Esophagus (tissue), 2 donors: ENCODE results near the gene SIGLEC11. TPM values are rescaled to one million over a fixed set of nuclear protein-coding genes. Genes with fewer than 3 reads are reported as not detected.
"Not testable (repeated sequence)": the region's sequence is repeated elsewhere in the genome, so short reads cannot be mapped to it uniquely, and the experiment has no call there.

ENCODE experiments used
- H3K27ac ChIP-seq, 2 donors: one replicate each; pipeline ENCODE4 v1.5.1; 2013; ENCODE audit warnings: low read depth in 2 of 2, mild to moderate bottlenecking in 2 of 2, inconsistent platforms in 1 of 2, low read length in 1 of 2, moderate library complexity in 1 of 2
- H3K27me3 ChIP-seq, 2 donors: one replicate each; pipeline ENCODE4 v1.6.1; 2013; ENCODE audit warnings: low read length in 2 of 2, control low read depth in 1 of 2, mild to moderate bottlenecking in 1 of 2; ENCODE audit not compliant: insufficient read depth in 2 of 2, control insufficient read depth in 1 of 2
- H3K36me3 ChIP-seq, 2 donors: one replicate each; pipeline ENCODE4 v1.6.1; 2013; ENCODE audit warnings: low read length in 1 of 2; ENCODE audit not compliant: control insufficient read depth in 2 of 2, insufficient read depth in 2 of 2
- H3K4me1 ChIP-seq, 2 donors: one replicate each; pipeline ENCODE4 v1.6.1; 2013; ENCODE audit warnings: low read length in 1 of 2; ENCODE audit not compliant: control insufficient read depth in 2 of 2, insufficient read depth in 2 of 2
- H3K4me3 ChIP-seq, 2 donors: one replicate each; pipeline ENCODE4 v1.5.1; 2013; ENCODE audit warnings: low read length in 2 of 2, mild to moderate bottlenecking in 2 of 2, low read depth in 1 of 2, moderate library complexity in 1 of 2
- H3K9me3 ChIP-seq, 2 donors: one replicate each; pipeline ENCODE4 v1.6.1; 2013; ENCODE audit warnings: mild to moderate bottlenecking in 2 of 2, low read depth in 1 of 2, low read length in 1 of 2, moderate library complexity in 1 of 2; ENCODE audit not compliant: control insufficient read depth in 2 of 2, insufficient read depth in 1 of 2
- WGBS, 2 donors: extraction: QIAGEN DNeasy Blood & Tissue Kit; methylation state at CpG; one replicate each; pipeline ENCODE4 v1.1.7; 2013; 5-methylcytosine and 5-hydroxymethylcytosine counted together
- polyA plus RNA-seq, 2 donors: library from polyadenylated mRNA; stranded (reverse); fragments of 200-250 nt; gene quantifications; one replicate each; pipeline ENCODE4 v1.2.3, GENCODE V29; 2013
- donor health status: healthy with polysubstance abuse.
- donor health status: Bipolar disorder and iron deficiency.

SIGLEC11 gene
- polyA plus RNA-seq = under 1 TPM; 0.11 to 0.16 TPM

- 71 to 73% methylated on average over 5 of the region's 10 CpGs for WGBS, 2 donors
- H3K27ac ChIP-seq, H3K4me3 ChIP-seq, H3K4me1 ChIP-seq, H3K27me3 ChIP-seq, H3K36me3 ChIP-seq, H3K9me3 ChIP-seq: not testable (repeated sequence)
Measured at GRCh38 chr19:49960980-49961379, at the start of gene SIGLEC11. Gene SIGLEC11, minus strand, starts transcription at chr19:49961172. Its CDS starts 91 bp downstream, at chr19:49961081.

- Histone ChIP-seq H3K36me3 (peaks cover 11 to 34% of the 10 kb centered on the region in 2 donors), H3K27ac (no peak overlapping the region), H3K9me3 (no peaks in the 10 kb centered on the region), H3K4me3 (no peak overlapping the region), H3K27me3 (no peaks in the 10 kb centered on the region), H3K4me1 (peaks cover 0 to 3% of the 10 kb centered on the region in 2 donors)
- 65 to 66% methylated on average over 10 of the region's 10 CpGs for WGBS, 2 donors
Measured at GRCh38 chr19:50008532-50008931, 47.6 kb upstream of the SIGLEC11 start.

- H3K9me3 ChIP-seq = no peaks in the 10 kb centered on the region
- H3K36me3 ChIP-seq = peaks cover 11 to 39% of the 10 kb centered on the region in 2 donors
- peaks cover 0 to 3% of the 10 kb centered on the region in 2 donors for H3K4me1 ChIP-seq
- H3K27me3 ChIP-seq = no peaks in the 10 kb centered on the region
- no peak overlapping the region for H3K27ac ChIP-seq
- 96 to 98% methylated on average over 2 of the region's 2 CpGs for WGBS, 2 donors
- H3K4me3 ChIP-seq = no peak overlapping the region
Measured at GRCh38 chr19:50007947-50008346, 47.0 kb upstream of the SIGLEC11 start.

GRCh38 chr19:50007170-50007569 is 46.2 kb upstream of the SIGLEC11 start:
- WGBS, 2 donors = 92 to 95% methylated on average over 10 of the region's 10 CpGs
- Histone ChIP-seq H3K4me3 (no peak overlapping the region), H3K9me3 (no peaks in the 10 kb centered on the region), H3K36me3 (peaks cover 17 to 41% of the 10 kb centered on the region in 2 donors), H3K27me3 (no peaks in the 10 kb centered on the region), H3K27ac (no peak overlapping the region), H3K4me1 (peaks cover 0 to 3% of the 10 kb centered on the region in 2 donors)

GRCh38 chr19:50005428-50005827 is 44.5 kb upstream of the SIGLEC11 start:
- peaks cover 0 to 3% of the 10 kb centered on the region in 2 donors for H3K4me1 ChIP-seq
- no peak overlapping the region for H3K27ac ChIP-seq
- 91 to 93% methylated on average over 12 of the region's 12 CpGs for WGBS, 2 donors
- H3K27me3 ChIP-seq = no peaks in the 10 kb centered on the region
- no peak overlapping the region for H3K4me3 ChIP-seq
- H3K9me3 ChIP-seq = no peaks in the 10 kb centered on the region
- peaks cover 28 to 53% of the 10 kb centered on the region in 2 donors for H3K36me3 ChIP-seq

GRCh38 chr19:50003810-50004419 is 42.9 kb upstream of the SIGLEC11 start:
- Histone ChIP-seq H3K4me3 (no peak overlapping the region), H3K36me3 (peaks cover 32 to 66% of the 10 kb centered on the region in 2 donors), H3K27ac (peak overlapping the region; percentile 31 to 47), H3K9me3 (no peaks in the 10 kb centered on the region), H3K4me1 (peaks cover 0 to 3% of the 10 kb centered on the region in 2 donors), H3K27me3 (no peaks in the 10 kb centered on the region)
- 65 to 69% methylated on average over 11 of the region's 11 CpGs for WGBS, 2 donors

- Histone ChIP-seq H3K27me3 (no peaks in the 10 kb centered on the region), H3K27ac (peak overlapping the region in 1 of 2 donors; percentile 31), H3K4me3 (no peak overlapping the region), H3K9me3 (no peaks in the 10 kb centered on the region), H3K36me3 (peaks cover 32 to 61% of the 10 kb centered on the region in 2 donors), H3K4me1 (peaks cover 0 to 3% of the 10 kb centered on the region in 2 donors)
- WGBS, 2 donors = 85 to 91% methylated on average over 17 of the region's 17 CpGs
Measured at GRCh38 chr19:50003254-50003788, 42.3 kb upstream of the SIGLEC11 start.

- H3K4me3 ChIP-seq = no peak overlapping the region
- peaks cover 32 to 61% of the 10 kb centered on the region in 2 donors for H3K36me3 ChIP-seq
- peaks cover 0 to 3% of the 10 kb centered on the region in 2 donors for H3K4me1 ChIP-seq
- H3K27me3 ChIP-seq = no peaks in the 10 kb centered on the region
- 79 to 86% methylated on average over 6 of the region's 6 CpGs for WGBS, 2 donors
- H3K27ac ChIP-seq = no peak overlapping the region
- no peaks in the 10 kb centered on the region for H3K9me3 ChIP-seq
Measured at GRCh38 chr19:50002386-50002960, 41.5 kb upstream of the SIGLEC11 start.

- Histone ChIP-seq H3K27me3 (no peaks in the 10 kb centered on the region), H3K9me3 (no peaks in the 10 kb centered on the region), H3K27ac (no peak overlapping the region), H3K4me1 (peaks cover 0 to 3% of the 10 kb centered on the region in 2 donors), H3K36me3 (peaks cover 27 to 59% of the 10 kb centered on the region in 2 donors), H3K4me3 (no peak overlapping the region)
- WGBS, 2 donors = 94% methylated on average over 8 of the region's 8 CpGs
Measured at GRCh38 chr19:50001775-50002174, 40.8 kb upstream of the SIGLEC11 start.
